Stimulated activated CD4-positive, alpha-beta T cell treated with anti-CD3 and anti-CD28 coated beads, Interleukin-4, amount 100 ng/mL, for 1 hour (primary cell): ENCODE results near the gene CASTOR1.

Source experiments
- DNase-seq: peaks from one replicate; pipeline ENCODE4 v3.0.0-alpha.2; 2020

CASTOR1 gene

DNA sequence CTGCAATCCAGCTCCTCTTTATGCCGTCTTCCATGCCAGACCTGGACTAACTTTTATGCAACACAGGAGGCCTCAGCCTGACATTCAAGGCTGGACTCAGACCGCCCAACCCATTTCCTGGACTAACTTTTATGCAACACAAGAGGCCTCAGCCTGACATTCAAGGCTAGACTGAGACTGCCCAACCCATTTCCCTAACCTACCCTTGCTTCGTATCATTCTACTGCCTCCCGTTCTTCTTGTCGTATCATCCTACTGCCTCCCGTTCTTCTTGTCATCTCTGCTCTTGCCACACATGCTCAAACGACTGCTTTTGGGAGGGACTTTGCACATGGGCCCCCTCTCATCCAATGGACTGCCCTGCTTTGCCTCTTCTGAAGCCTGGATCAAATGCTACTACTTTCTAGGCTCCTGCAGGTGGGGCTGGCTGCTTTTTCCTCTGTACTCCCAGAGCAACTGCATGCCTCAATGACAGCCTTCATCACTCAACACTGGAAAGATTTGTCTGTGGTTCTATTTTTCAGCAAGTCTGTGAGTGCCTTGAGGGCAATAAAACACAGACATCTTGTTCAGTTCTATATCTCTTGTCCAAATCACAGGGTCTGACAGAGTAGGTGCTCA, 29.6 kb upstream of the CASTOR1 start:
- no peak for DNase-seq

DNA sequence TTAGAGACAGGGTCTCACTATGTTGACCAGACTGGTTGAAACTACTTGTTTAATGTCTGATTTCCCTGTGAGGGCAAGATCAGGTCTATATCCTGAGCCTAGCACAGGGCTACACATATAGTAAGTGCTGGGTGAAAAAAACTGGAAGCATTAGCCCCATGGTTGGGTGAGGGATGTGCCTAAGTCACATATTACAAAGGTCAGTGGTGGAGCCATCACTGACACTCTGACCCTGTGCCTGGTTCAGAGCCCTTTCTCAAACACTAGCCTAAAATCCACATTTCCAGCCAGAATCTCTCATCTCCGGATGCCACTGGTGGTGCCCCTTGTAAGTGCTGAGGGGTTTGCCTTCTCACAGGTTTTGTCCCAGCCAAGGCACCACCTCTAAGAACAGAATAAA, 28.5 kb upstream of the CASTOR1 start:
- DNase-seq, result no peak

DNA sequence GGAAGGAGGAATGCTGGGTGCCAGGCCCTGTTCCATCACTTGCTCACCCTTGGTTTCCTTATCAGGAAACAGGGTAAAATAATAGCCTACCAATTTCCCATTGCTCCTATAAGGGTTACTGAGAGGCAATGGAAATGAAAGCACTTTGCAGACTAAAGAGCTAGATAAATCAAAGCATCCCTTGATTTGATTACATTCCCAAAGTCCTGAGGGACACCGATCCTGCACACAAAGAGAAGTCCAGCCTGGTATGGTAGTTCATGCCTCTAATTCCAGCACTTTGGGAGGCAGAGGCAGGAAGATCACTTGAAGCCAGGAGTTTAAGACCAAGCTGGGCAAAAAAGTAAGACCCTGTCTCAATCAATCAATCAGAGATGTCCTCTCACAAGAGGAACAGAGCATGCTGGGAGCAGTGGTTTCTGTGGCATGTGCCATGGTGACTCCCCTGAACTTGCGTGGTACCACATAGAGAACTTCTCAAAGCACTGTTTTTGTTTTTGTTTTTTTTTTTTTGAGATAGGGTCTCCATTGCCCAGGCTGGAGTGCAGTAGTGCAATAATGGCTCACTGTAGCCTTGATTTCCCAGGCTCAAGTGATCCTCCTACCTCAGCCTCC, 26.8 kb upstream of the CASTOR1 start:
- DNase-seq, result no peak

DNA sequence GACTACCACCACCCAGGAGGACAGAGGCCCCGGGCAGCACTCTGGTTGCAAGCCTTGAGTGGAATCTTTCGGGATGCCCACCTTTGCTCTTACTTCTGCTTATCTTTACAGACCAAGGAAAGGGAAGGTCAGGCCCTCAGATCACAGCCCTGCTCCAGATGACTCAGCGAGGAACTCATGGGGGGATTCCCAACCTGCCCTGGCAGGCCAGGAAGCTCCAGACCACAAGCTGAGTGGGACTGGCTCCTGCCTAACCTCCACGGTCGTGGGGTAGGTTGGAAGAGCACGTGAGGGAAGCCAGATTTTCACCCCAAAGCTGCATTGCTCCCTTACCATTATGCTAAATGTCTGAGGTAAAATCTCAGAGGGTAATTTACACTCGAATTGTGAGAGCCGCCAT, 25.6 kb upstream of the CASTOR1 start:
- DNase-seq, result peak; percentile 47

DNA sequence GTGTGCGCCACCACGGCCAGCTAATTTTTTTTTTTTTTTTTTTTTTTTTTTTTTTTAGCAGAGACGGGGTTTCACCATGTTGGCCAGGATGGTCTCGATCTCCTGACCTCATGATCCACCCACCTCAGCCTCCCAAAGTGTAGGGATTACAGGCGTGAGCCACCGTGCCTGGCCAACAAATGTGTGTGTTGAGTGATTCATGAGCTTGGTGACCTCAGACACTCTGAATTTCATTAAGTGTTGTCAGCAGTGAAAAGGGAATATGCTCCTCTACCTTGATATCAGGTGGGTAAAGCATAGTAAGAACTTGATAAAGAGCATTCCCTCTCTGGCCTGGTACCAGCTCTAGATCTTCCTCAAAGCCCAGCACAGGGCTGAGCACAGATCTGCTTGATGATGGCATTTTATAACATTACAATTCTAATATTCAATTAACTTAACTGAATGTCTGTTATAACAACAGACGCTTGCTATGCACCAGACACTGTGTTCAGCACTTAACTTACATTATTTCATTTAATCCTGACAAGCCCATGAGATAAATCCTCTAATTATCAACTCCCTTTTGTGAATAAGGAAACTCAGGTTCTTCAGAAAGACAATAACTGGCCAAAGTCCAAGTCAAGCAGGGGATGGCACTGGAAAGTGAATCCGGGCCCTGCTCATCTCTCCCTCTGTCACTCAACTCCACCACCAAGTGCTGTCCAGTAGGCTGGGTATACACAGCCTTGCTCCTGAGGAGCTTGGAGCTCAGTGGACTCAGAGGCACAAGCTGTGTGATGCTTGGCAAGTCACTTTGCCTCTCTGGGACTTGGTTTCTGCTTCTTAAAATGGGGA, 24.4 kb upstream of the CASTOR1 start:
- no peak for DNase-seq

DNA sequence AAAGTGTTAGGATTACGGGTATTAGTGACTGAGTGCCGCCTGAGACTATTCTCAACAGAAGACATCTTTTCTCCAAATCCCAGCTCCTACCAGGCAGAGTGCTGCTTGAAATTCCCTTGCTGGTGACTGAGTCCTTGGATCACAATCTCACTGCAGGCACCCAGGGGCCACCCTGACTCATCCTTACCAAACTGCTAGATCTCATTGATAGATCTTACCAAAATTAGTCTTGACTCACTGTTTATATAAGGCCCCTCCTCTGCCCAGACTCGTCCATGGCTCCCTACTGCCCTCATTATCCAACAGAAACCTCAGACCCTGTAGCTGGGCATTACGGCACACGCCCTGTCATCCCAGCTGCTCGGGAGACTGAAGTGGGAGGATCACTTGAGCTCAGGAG, 22.7 kb upstream of the CASTOR1 start:
- no peak for DNase-seq

DNA sequence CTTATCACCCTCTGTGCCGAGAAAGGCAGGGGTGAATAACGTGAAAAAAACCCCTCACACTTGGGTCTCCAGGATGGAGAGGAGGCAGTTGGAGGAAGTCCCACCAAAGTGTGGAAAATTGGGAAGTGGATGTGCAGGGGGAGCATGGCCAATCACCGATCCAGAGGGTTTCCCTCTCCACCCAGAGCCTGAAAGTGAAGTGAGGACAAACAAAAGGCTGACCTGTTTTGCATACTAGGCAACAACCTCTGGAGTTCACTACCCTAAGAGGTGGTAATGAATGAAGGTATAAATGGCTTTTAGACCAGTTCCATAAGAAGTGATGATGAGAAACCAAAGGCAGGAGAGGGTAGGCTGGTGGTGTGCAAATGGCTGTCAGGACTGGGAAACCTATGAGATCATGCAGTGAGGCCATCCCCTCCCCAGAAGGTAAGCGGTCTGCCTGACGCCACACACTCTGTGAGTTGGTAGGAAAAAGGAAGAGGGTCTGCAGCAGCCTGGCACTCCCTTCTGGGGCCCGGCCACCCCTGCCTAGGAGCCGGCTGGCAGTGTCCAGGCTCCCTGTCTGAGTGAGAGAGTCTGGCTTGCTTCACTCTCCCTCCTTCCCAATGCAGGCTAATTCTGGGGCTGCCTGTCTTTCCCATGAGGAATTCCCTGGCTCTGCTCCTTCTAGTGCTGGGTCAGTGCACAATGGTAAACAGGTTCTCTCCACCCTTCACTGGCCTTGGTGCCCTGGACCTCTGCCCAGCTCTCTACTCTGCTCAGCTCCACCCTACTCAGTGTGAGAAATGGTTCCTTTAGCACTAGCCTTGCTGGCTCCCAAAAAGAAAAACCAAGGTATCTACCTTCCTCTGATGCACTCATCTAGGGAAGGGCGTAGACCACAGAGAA, 21.8 kb upstream of the CASTOR1 start:
- DNase-seq, result no peak

DNA sequence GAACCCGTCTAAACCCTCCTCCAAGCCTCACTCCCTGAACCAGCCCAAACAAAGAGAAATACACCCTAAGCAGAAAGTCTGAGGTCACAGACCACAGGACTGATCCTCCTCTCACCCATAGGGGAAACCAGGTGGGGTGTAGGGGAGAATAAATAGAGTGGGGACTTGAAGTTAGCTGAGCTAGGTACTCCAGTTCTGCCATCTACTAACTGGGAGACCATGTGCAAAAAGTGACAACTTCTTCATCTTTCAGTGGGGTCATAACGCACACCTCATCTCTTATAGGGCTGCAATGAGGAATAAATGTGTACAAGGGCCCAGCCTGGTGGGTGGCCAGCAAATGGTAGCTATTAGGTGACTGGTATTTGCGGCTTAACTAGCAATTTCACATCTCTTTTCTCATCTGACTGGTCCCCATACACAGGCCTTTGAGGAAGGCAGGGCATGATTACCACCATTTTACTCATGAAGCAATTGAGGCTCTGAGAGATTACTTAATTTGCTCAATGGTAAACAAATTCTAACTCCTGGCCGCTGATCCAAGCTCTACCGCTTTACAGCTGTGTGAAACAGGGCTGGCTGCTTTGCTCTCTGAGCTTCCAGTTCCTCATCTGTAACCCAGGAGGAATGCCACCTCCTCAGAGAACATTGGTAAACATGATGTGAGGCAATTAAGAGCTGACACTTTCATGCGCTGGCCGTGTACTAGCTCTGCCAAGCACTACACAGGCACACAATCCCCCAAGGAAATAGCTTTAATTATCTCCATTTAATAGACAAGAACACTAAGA, 20.8 kb upstream of the CASTOR1 start:
- no peak for DNase-seq

DNA sequence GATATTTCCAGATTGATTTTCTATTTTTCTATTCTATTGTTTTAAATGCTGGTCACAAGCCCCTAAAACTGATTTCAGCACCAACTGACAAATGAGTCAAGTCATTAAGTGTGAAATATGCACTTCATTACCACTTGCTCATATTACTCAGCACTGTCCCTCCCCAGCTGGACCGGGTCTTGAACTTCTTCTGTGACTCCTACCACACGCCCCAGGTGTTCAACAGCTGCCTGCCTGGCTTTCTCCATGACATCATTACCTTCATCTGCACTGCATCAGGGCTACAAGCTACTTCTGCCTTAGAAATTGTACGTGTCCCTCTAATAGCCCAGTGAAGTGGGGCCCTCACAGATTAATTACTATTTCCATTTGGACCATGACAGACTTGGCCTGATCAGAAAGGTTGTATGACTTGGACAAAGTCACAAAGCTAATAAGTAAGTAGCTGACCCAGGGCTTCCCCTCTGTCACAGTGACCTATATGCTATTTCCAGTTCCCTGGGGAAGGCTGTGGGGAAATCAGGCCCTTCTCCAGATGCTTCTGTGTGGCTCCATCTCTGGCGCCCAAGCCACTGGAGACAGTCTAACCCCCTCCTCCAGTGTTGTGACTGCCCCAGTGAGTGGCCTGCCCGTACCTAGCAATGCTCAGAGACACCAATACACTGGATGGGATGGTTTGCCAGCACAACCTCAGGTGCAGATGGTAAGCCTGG, 19.4 kb upstream of the CASTOR1 start:
- DNase-seq, result peak; percentile 18

DNA sequence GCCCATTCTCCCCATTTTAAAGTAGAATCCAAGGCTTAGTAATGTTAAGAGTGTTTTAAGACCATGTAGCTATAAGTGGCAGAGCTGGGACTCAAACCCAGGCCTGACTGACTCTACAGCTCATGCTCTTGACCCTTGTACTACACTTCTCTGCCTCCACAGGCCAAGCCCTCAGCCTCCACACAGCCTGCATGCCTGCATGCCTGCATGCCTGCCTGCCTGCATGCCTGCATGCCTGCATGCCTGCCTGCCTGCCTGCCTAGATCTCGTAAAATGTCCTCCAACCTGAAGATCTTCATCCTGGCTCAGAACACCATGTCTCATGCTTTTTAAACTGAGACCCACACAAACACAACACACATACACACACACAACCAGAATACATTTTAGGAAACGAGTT, 18.8 kb upstream of the CASTOR1 start:
- no peak for DNase-seq

DNA sequence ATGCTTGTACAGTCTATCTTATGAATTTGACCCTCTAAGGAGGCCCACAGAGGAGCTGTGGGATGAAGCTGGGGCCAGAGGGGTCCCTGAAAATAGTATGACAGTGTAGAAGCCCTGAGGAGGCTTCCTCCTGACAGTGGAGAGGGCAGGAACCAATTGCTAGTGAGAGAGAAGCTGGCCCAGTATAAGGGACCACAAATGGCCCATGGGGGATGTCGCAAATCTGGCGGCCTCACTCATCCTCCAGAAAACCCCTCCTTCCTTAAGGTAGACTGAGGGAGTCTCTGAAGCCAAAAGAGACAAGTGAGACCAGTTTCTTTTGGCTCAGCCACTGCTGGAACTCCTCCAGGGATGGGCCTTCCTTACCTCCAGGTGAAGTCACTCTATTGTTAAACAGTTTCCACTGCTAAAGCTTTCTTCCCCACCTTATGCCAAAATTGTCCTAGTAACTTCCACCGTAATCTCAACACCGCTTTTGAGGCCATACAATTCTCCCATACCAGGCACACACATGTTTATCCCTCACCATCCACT, 17.8 kb upstream of the CASTOR1 start:
- no peak for DNase-seq

DNA sequence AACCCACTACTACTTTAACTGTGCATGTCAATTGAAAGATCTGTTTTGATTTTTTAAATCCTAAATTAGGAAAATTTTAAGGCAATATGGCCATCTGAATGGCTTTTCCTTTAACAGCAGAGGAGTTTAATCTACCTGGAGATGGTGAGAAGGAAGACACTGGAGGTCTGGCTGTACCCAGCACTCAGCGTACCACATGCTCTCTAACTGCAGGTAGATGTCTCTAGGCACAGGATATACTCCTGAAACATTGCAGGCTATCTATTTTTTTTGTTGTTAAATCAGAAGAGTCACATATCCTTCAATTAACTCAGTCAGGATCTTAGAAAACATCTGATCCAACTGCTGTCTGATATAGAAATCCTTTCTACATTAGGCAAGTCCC, 17.3 kb upstream of the CASTOR1 start:
- no peak for DNase-seq

DNA sequence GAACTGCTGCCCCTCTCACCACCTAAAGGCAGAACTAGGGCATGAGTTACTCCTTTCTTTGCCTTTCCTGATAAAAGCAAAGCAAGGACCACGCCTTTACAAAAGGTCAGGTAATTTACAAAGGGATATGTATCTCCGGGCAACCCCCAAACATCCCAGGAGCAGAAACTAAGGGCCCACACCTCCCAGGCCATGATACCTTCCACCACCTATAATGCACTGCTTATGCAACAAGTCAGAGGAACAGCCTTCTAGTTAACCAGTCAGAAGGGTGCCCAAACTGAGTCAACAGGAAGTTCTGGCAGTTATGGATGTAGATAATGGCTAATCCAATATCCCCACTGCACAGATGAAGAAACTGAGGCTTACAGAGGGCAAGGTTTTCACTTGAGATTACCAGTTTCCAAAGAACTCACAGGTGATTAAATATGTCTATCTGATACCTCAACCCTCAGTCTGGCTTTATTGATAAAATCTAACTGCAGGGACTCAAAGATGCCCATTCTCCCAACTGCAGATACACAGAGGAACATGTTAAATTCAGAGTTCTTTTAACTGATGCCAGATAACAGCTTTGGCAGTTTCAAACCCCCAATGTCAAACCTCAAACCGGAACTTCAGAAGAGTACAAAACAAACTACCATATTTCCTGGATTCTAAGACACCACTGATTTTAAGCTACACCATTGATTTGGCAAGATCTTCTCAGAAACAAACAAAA, 16.8 kb upstream of the CASTOR1 start:
- DNase-seq, result no peak

DNA sequence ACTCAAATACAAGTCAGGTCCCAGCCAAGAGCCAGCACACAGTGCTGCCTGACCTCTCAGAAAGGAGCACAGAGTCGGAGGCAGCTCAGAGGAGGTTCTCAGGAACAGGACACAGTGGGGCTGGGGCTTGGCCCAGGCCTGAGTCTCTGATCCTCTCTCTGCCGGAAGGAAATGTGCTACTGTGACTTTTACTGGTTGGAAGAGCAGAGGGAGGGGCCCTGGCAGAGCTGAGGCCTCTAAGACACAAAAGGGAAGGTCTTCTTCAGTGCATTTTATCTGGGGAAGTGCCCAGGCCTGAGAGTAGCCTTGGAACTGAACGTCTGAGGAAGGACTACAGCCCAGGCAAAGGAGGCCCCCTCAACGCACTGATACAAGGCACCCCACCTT, 16.2 kb upstream of the CASTOR1 start:
- peak; percentile 24 for DNase-seq

DNA sequence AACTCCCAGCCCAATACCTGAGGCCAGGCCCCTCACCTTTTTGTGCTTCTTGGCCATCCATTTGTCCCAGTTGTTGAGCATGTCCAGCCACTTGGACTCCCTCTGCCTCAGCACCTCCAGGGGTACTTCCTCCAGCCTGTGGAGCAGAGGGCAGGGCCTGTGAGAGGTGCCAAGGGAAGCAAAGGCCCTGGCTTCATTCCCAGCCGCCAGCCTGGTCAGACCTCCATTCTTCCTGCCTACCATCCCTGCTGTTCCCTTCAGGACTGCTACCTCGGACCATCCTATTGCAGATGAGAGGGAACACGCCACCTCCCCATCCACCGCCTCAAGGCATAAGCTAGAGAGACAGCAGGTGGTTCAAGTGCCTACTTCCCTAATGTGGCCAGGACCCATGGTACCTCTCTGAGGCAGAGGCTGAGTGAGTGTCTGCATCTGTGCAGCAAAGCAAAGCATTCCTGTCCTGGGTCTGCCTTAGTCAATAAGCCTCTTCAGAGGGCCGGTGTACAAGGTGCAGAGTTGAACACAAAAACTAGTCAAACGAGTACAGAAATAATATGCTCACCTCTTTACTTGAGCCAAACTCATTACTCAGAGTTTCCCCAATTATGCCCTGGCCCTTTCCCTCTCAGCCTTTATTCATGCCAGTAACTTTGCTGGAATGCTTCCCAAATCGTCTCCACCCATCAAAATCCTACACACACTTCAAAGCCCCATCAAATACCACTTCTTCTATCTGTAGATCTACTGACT, 15.4 kb upstream of the CASTOR1 start:
- no peak for DNase-seq

DNA sequence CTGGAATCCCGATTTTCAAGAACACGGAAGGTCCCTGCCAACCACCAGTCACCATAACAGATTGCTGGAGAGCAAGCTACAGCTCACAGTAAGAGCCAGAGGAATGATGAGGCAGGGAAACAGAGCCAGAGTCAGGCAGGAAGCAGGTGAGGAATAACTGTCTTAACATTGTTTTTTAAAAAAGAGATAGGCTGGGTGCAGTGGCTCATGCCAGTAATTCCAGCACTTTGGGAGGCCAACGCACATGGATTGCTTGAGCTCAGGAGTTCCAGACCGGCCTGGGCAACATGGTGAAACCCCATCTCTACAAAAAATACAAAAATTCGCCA, 13.5 kb upstream of the CASTOR1 start:
- DNase-seq, result no peak

DNA sequence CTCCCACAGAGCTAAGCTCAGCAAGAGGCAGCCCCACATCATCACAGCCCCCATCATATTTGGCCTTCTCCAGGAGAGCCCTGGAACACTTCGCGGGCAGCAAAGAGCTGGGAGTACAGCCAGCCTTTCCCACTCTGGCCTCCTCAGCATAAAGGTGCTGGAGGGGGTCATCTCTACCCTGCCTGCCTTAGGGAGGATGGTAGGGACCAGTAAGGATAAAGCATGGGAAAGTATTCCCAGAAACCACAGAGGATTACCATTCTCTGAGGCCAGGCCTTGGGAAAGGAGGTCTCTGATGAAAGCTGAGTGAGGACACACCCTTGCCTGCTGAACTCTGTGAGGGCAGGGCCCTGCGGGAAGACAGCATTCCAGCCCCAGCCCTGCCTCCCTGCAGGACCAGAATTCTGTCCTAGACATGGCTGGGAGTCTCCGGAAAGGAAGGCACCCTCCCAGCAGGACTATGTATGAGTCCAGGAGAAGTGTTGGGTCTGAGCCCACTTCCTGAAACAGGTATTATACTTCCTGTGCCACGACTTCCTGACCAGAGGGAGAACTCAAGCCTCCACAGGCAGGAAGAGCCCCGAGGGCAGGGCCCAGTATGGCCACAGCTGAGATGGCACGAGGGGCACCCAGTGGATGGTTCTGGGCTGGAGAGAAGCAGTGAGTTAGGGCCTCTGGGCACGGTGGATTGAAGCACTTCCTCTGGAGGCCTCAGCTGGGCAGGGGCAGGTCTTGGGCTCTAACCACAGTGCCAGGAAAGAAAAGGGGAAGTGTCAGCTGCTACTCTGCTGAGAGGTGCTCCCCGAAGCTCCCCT, 12.9 kb upstream of the CASTOR1 start:
- no peak for DNase-seq

DNA sequence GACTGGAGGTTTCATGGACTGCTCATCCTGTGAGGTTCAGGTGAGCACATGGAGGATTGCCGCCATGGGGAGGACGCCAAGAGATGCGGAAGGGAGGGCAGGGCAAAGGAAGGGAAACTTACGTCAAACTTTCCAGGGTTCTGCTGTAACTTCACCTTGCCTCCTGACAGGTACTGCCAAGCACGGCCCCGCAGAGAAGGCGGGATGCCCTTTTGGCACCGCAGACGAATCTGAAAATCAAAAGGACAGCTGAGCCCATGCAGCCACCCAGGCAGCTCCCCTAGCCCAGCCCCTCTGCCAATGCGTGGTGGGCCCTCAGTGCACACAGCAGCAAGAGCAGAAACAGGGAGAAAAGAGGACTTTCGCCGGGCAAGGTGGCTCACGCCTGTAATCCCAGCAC, 10.0 kb upstream of the CASTOR1 start:
- DNase-seq, result no peak

DNA sequence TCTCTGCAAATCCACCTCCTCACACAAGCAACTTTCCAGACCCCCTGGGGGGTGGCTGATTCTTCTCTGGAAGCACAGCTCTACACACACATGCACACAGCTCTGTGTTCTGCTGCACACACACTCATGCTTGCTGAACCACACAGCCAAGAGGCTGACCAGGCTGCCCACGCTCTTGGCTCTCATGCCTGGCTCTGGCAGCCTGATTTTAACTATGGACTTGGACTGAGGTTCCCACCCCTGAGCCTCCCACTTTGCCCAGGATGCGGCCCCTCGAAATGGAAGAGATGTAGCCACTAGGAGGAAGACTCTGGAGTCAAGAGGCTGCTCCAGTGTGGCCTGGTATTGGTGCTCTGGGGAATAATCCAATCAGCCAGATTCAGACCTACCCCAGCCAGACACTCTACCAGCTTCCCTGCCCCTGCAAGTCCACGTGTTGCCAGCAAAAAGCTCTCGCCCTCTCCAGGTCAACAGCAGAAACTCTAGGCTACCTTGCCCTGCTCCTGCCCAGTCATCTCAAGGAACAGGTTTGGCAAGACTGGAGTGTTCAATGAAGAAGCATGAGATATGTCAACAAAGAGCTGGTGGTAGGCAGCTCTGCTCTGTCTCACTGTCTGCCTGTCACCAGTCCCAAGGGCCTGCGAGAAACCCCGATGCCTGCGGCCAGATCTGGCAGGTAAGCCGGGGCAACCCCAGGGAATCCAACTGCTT, 8.8 kb upstream of the CASTOR1 start:
- no peak for DNase-seq
